NCI-H1436 treated with DMSO at 0.1 percent for 48 hours (cell line): ENCODE data around the gene PDE4D.
"Not testable (repeated sequence)": the region's sequence is repeated elsewhere in the genome, so short reads cannot be mapped to it uniquely, and the experiment has no call there.

Experiments
- DNase-seq: peaks from one replicate; lab custom pipeline; 2025; lab: John Stamatoyannopoulos, UW

PDE4D gene

DNA sequence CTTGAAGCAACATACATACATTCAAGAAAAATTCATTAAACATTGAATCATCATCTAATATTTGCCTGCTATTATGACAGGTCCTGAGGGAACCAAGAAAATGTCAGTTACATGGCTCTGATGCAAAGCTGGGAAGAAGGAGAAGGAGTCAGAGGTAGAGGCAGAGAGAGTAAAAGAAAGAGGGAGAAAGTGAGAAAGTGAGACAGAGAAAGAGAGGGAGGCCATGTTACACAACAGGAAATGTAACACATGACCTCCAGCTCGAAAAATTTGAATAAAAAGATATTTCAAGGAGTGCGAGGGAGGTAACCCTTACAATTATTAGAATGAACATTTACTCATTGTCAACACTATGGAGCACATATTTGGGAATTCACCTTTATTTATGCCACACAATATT lies 189.7 kb downstream of the PDE4D start:
- no peak for DNase-seq

DNA sequence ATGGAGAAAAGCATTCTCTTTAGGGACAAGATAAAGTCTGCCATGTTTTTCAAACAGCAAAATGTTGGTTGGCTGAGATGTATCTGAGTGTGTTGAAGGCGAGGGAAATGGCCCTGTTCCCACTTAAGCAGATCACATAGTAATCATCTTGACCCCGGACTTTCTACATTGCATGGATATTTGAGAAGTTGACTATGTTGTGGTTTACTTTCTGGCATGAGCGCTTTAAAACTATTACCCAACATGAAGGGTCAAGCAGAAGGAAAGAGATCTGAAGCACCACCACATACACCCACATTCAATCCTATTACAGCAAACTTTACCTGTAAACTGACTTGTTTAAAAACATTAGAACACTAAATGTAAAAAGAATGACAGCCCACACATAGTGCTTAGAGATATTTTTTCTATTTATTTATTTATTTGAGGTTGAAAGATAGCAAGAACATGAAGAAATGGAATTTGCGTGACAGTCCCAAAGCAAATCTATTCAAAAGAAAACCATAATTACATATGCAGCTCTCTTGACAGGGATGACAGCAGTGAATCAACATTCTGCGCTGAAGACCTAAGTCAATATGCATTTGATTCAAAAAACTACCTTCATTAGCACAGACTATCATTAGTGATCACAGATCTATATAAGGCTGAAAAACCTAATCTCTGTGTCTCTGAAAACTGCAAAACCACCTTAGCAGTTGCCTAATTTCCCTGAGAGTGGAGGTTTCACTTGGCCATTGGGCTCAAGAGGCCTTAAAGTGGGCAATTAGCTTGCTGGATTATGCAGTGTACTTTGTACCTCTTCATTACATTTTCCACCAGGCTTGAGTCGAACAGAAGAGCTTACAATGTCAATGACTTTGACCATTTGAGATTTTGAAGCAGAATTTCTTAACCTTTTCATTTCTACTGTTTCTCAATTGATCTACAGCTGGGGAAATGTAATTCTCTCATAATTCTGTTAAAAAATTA lies 195.0 kb downstream of the PDE4D start:
- DNase-seq = peak; percentile 76

DNA sequence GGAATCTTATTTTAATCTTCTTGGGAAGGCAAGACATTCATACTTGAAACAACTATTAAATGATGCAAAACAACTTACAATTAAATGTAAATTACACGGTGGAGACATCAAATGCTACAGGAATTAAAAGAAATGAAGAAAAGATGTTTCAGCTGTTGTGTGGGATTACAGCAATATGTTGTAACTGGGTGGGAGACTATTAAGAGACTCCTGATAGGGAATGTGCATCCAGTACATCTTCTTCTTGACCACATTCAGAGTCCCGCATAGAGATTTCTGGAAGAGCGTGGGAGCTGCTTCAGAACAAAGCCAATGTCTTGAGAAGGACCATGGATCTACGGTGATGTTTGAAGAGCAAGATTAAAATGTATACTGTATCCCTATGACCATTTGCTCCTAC lies 199.1 kb downstream of the PDE4D start:
- no peak for DNase-seq

DNA sequence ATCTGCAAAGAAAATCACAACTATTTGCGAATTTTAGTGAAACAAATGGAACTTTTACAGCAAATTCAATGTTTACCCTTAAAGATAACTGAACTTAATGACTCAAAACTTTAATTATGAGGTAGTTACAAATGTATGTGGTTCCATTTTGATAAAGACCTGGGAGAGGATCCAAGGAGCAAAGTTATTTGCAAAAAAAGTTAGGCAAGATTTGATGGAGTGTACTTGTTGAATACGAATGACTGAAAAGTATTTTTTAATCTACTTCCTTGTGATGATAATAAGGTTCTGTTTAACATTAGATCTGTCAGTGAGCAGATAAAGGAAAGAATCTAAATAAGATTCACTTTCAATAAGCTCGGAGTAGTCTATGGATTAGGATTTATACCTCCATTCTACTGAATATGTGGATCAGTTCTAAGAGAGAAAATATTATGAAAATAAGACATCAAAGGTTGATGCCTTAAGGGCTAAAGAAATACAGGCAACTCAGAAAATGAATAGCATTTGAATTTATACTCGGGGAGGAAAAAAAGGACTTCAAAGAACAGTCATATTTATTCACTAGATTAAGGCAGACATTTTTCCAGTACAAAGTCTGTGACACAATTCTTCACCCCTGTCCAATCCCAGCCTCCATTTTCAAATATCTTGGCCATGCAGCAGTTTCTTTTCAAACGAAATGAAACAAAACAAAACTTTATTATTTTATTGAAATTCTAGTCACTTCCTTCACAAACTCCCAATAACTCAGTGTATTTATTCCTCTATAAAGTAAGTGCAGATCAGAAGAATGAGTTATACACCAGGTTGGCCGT lies 199.8 kb downstream of the PDE4D start:
- no peak for DNase-seq

DNA sequence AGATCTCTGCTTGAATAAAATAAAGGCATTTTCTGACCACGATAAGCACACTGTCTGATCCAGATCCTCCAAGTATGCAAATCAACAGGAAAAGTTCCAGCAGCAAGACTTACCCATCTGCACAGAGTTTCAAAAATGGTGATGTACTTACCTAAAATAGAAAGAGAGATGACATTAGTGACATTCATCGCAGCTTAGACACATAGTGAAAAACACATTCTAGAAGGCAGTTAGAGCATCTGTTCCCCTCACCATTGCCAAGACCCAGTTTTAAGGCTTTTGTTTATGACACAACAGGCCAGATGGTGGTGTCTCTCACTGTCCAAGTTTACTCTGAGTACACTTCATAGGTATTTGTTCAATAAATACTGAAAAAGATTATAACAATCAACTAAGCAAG lies 207.7 kb downstream of the PDE4D start:
- DNase-seq = no peak

DNA sequence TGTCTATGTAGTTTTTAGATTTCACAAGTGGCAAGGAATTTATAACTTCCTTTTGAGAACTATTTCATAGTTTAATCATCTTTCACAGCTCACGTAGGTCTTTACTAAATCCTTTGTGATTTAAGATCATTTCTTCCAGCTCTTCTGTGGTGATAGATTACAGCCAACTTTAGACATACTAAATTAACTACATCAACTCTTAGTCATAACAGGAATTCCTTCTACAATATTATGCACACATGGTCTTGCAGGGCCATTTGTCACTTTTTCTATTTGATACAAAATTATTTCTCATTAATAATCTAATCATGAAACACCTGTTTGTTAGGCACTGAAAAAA lies 208.4 kb downstream of the PDE4D start:
- DNase-seq = no peak

DNA sequence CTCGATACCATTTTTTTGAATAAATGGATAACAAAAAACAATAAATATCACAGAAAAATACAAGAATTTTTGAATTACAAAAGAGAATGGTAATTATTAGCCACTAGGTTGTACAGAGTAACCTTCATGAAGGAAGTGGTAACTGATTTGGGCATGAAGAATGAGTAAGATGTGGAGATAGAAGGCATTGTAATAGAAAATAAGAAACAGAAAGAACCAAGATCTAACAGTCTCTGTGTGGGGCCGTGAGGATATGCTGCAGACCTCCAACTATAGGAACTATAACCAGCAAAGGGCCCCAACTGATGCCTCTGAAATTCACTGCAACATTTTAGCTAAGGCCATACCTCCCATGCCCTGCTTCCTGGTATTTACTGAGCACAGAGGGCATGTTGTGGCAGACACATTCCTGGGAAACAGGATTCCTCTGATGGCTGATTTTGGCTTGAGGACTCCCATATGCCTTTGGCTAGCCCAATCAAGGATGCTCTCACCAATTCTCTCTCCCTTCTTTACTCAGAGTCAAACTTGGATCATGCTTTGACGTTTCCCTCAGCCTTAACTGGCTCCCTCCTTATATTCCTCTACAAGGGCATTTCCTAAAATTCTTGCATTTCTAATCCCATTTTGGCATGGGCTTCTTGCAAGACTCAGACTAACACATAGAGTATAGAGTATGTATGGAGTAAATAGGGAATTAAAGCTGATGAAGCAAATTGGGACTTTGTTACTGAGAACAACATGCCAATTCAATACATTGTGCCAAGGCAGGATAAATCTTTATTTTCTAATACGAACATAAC lies 208.9 kb downstream of the PDE4D start:
- no peak for DNase-seq

DNA sequence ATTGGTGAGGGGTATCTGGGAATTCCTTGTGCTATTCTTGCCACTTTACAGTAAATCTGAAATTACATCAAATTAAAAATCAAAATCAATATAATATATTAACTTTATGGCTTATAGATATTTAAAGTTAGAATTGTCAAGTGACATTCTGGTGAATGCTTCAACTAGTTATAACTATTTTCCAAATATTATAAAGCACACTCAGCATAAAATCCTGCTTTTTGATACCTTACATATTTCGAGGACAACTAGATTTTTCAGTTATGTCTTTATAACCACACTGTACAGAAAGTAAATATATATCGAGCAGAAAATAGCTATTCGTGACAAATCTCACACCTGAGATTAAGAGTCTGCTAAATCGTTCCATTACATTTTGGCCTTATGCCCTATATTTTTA lies 210.2 kb downstream of the PDE4D start:
- no peak for DNase-seq

DNA sequence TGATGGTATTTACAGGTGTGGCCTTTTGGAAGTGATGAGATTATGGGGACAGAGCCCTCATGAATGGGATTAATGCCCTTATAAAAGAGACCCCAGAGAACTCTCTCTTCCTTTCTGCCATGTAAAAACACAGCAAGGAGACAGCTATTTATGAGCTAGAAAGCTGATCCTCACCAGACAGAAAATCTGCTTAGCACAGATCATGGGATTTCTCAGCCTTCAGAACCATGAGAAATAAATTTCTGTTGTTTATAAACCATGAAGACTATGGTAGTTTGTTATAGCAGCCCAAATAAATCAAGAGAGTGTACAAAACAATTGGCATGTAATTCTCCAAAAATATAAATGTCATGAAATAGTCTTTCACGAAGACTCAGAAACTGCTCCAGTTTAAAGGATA lies 211.0 kb downstream of the PDE4D start:
- no peak for DNase-seq

DNA sequence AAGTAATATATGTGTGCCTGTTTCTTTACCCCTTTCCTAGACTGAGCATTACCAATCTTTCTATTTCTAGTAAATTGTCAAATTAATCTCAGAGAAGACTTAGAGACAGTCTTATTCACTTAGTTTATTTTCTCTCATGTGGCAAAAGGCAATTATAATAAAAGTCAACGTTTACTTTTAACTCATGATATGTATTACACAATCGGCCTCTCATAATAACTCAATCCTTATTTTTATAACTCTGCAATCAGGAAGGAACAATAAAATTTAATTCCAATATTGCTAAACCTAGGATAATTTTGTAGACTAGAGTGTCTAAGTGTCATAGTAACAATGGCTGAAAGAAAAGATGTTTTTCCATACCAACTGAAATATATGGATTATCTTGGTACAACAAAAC lies 214.6 kb downstream of the PDE4D start:
- no peak for DNase-seq

DNA sequence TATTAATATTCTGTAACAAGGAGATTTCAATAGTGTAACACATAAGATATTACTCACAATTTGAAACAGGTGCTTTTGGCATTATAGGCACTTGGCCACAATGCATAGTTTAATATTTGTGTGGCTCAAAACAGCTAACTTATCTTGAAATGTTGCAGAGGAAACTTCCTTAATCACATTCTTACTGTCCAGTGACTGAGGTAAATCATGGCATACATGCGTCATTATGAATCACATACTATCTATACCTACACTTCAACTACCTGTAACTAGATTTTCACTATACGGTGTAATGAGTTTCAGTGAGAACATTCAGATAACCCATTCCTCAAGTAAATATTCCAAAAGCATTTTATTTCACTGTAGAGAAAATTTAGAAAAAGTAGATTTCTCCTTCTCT lies 218.8 kb downstream of the PDE4D start:
- DNase-seq = no peak

DNA sequence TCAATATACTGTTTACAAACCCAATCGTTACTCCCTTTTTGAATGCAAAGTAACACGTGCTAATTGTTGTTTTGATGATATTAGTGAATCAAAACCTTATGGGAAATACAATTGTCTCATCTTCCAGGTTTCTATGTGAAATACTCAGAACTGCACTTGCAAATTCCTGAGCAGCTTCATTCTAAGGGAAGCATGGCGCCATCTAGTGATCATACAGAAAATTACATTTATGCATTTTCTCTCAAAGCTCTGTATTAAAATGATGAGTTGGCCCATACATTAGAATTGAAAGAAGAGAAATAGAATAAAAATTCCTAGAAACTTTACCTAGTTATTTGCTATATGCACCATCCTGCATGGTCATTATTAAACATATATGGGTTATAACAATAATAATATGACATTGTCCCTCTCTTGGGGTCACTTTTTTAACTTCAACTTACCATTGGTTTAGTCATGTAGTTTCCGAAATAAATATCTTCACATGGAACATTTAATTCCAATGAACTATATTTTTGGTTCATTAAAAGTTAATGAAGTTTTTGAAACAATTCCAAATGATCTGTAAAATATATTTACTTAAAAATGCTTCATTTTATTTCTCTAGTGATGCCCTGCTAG lies 220.0 kb downstream of the PDE4D start:
- peak; percentile 13 for DNase-seq

DNA sequence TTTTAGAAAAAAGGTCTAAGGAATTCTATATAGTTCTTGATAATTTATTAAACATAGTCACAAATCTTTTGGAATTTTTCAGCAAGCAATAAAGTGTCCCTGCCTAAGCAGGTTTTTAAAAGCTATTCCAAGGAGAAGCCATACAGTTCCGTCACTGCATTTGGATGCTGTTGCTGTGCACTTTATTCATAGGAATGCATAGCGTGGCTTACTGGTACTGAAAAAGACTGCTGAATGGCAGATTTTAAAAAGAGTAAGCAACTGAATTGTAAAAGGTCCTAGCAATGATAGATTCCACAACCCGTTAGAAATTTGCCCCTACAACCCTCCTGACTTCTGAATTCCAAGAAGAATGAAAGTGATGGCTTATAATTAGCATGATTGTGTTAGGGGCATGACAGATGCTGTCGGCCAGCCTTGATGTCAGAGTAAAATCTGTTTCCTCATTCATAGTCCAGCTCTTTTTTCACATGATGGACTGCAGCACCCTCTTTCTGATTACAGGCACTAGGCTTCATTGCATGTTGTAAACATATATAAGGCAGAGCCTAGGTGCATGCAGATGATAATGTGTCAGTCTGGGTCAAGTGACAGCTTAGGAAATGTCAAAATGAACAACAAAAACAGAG lies 227.0 kb downstream of the PDE4D start:
- DNase-seq = no peak

DNA sequence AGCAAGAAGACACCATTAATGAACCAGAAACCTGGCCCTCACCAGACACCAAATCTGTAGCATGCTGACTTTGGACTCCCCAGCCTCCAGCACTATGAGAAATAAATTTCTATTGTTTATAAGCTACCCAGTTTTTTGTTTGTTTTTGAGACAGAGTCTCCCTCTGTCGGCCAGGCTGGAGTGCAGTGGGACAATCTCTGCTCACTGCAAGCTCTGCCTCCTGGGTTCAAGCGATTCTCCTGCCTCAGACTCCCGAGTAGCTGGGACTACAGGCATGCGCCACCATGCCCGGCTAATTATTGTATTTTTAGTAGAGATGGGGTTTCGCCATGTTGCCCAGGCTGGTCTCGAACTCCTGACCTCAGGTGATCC lies 227.7 kb downstream of the PDE4D start:
- not testable (repeated sequence) for DNase-seq

DNA sequence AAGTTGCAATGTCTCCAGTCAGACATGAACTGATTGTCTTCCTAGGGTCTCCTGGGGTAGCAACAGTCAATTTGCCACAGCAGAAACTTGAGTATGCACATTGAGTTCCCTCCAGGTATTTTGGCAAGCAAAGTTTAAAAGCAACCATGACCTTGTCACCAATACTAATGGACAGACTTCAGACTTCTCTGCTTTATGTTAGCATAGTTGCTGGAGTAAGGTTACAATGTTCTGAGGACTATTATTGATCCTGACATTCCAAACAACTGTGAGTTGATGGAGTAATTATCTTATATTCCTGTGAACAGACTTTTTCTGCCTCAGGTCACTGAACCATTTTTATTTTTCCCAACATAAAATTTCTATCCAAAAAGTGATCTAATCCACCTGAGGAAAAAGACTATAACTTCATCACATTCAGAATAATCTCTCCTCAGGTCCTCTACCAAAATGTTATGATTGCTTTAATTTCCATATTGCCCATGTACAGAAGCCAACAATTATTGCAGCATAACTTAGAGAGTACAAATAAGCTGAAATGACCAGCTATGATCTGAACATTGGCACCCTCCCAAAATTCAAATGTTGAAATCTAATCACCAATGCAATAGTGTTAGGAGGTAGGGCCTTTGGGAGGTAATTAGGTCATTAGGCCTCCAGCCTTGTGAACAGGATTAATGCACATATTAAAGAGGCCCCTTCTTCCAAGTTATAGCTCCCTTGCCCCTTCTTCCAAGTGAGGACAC lies 228.3 kb downstream of the PDE4D start:
- no peak for DNase-seq

DNA sequence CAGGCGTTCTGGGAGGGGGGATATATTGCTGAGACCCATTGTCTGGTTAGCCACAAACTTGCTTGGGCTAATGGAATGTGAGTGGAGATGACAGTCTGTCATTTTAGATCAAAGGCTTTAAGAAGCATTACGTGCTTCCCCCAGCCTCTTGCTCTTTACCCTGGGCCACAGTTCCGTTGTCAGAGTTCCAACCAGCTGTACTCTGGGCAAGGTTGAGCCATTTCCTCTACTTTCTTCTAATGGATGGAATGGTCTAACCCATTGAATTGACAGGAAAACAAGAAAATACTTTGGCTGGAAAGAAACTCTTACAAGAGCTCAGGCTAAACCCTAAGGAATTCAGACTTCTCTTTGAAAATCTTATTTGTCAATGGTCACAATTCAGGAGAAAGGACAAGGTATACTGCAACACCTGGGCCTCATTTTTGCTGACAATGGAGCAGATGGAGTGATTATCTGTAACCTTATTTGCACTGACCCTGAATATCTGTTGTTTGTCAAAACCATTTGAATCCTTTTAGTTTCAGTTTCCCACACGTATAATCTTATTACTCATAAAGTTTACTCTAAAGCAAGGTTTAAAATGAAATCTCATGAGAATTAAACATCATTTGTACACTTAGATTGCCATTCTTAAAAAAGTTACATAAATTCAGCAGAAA lies 231.4 kb downstream of the PDE4D start:
- DNase-seq = no peak

DNA sequence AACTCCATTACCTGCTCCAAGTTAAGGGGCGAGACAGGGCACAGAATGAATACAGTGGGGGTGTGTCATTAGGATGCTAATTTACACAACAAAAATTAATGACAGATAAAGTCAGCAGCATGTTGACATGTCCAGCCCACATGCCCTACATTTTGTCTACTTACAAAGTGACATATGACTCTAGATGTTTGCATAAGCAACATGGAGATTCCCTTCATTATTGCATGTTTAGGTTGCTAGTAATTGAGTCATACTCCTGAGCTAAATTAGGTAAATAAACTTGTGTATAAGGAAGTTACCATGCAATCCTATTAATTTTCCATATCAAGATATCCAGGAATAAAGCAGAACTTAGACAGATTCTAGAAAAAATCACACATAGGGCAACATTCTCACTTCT lies 232.2 kb downstream of the PDE4D start:
- DNase-seq = no peak

DNA sequence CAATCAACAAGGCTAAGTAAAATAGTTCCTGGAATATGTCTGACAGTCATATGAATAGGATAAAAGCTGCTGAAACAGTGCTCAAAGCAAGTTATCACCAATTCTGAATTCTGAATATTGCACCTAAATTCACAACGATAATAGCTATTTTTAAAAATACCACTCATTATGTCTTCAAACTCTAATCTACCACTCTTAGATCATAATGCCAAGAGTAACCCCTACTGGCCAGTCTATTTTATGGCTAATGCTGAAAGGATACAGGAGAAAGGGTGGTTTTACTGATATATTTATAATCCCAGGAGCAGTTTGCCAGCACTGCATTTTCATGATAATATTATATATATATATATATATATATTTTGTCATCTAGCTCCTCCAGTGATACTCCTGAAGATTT lies 232.8 kb downstream of the PDE4D start:
- no peak for DNase-seq

DNA sequence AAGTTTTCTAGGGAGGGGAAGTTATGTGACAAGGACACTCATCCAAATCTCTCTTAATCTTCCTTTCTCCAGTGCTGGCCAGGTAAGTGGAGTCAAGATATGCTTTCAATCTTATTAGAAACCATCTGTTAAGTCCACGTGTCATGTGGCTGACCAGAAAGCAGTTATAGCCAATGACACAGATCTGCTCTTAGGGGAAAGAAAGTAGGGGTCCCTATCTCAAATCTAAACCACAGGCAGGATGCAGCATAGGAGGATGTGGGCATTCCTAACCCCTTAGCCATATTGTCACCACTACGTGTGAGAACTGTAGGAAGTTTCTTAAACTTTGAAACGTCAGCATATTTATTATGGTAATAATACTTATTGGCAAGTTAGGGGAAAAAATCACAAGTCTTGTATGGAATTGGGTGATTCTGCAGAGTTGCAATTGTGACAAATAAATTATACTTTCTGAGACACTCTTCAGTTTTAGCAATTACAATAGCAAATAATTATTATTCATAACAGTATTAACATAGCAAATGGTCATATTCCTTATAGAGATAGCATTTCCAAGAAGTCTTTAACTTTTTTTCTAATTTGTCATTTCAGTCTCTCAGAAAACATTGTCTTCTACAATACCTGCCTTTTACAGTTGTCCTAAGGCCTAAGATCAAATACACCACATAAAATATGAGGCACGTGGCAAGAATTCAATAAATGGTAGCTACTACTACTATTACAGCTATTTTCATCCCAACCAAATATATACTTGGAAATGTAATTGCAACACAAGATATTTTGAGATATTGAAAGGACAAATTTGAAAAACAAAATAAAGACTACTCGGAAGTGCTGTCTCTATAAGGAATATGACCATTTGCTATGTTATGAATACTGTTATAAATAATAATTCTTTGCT lies 236.9 kb downstream of the PDE4D start:
- DNase-seq = no peak
